Liver (tissue), 9 donors: ENCODE results near the gene SPOUT1. TPM values are rescaled to one million over a fixed set of nuclear protein-coding genes. Genes with fewer than 3 reads are reported as not detected.

Source experiments
- DNase-seq: peaks from one replicate; pipeline ENCODE4 v3.0.0-alpha.2; 2017; ENCODE audit warnings: low spot score
- H3K27ac ChIP-seq, 2 donors: one replicate each; pipeline ENCODE4 v1.7.0; 2013; ENCODE audit warnings: inconsistent platforms in 2 of 2, low read length in 2 of 2, control low read depth in 1 of 2, low read depth in 1 of 2, mild to moderate bottlenecking in 1 of 2
- H3K27me3 ChIP-seq, 4 donors: one replicate each; pipeline versions ENCODE4 v1.6.1 to v1.7.0; 2013; ENCODE audit warnings: low read length in 3 of 4, inconsistent platforms in 1 of 4, mild to moderate bottlenecking in 1 of 4, moderate library complexity in 1 of 4; ENCODE audit not compliant: control insufficient read depth in 4 of 4, insufficient read depth in 4 of 4
- H3K36me3 ChIP-seq, 4 donors: one replicate each; pipeline versions ENCODE4 v1.6.1 to v1.7.0; 2013; ENCODE audit warnings: low read length in 3 of 4, mild to moderate bottlenecking in 3 of 4, low read depth in 1 of 4, moderate library complexity in 1 of 4; ENCODE audit not compliant: control insufficient read depth in 4 of 4, insufficient read depth in 3 of 4
- H3K4me1 ChIP-seq, 4 donors: one replicate each; pipeline versions ENCODE4 v1.6.1 to v1.7.0; 2013; ENCODE audit warnings: low read length in 3 of 4, mild to moderate bottlenecking in 3 of 4, moderate library complexity in 1 of 4; ENCODE audit not compliant: control insufficient read depth in 4 of 4, insufficient read depth in 4 of 4
- H3K4me3 ChIP-seq, 3 donors: one replicate each; pipeline versions ENCODE4 v1.6.1 to v1.7.0; 2013; ENCODE audit warnings: low read length in 3 of 3, control low read depth in 1 of 3, low read depth in 1 of 3, mild to moderate bottlenecking in 1 of 3
- H3K9ac ChIP-seq, 2 donors: one replicate each; pipeline ENCODE4 v1.7.0; 2013; ENCODE audit warnings: low read length in 2 of 2, mild to moderate bottlenecking in 2 of 2, moderate library complexity in 2 of 2, control low read depth in 1 of 2, low read depth in 1 of 2
- H3K9me3 ChIP-seq, 4 donors: one replicate each; pipeline versions ENCODE4 v1.6.1 to v1.7.0; 2013; ENCODE audit warnings: low read length in 3 of 4; ENCODE audit not compliant: control insufficient read depth in 4 of 4
- ATF3 ChIP-seq: IDR thresholded peaks from 2 replicates; pipeline ENCODE4 v1.6.1; 2016; ENCODE audit warnings: antibody characterized with exemption
- CTCF ChIP-seq: fragments of 150-350 bp; IDR thresholded peaks from 2 replicates; pipeline ENCODE4 v1.5.1; 2017; ENCODE audit warnings: improper control_type of control experiment, low read depth, low read length; ENCODE audit not compliant: missing input control
- EGR1 ChIP-seq, 2 donors: IDR thresholded peaks; 2 replicates each; pipeline ENCODE4 v1.6.1; 2016 to 2018; ENCODE audit warnings: antibody characterized with exemption in 2 of 2, low read depth in 2 of 2
- FOXA1 ChIP-seq: IDR thresholded peaks from 2 replicates; pipeline ENCODE4 v1.6.1; 2016; ENCODE audit warnings: antibody characterized with exemption
- FOXA2 ChIP-seq: IDR thresholded peaks from 2 replicates; pipeline ENCODE4 v1.6.1; 2016; ENCODE audit warnings: antibody characterized with exemption
- GABPA ChIP-seq, 2 donors: IDR thresholded peaks in 1 of 2; conservative IDR thresholded peaks in 1 of 2; 2 replicates each; pipeline ENCODE4 v1.6.1; 2016; ENCODE audit warnings: antibody characterized with exemption in 2 of 2, mild to moderate bottlenecking in 1 of 2, moderate library complexity in 1 of 2
- HNF4A ChIP-seq, 2 donors: conservative IDR thresholded peaks; 2 replicates each; pipeline ENCODE4 v1.6.1; 2016; ENCODE audit warnings: antibody characterized with exemption in 2 of 2, mild to moderate bottlenecking in 2 of 2
- HNF4G ChIP-seq: IDR thresholded peaks from 2 replicates; pipeline ENCODE4 v1.6.1; 2016; ENCODE audit warnings: antibody characterized with exemption
- JUND ChIP-seq, 2 donors: IDR thresholded peaks; 2 replicates each; pipeline ENCODE4 v1.6.1; 2016; ENCODE audit warnings: antibody characterized with exemption in 2 of 2
- NR2F2 ChIP-seq: IDR thresholded peaks from 2 replicates; pipeline ENCODE4 v1.6.1; 2016; ENCODE audit warnings: antibody characterized with exemption
- RAD21 ChIP-seq, 2 donors: IDR thresholded peaks; 2 replicates each; pipeline ENCODE4 v1.6.1; 2016; ENCODE audit warnings: antibody characterized with exemption in 2 of 2, mild to moderate bottlenecking in 2 of 2
- REST ChIP-seq: IDR thresholded peaks from 2 replicates; pipeline ENCODE4 v1.6.1; 2016; ENCODE audit warnings: antibody characterized with exemption, mild to moderate bottlenecking
- RXRA ChIP-seq, 2 donors: IDR thresholded peaks; 2 replicates each; pipeline ENCODE4 v1.6.1; 2017 to 2018; ENCODE audit warnings: antibody characterized with exemption in 2 of 2, mild to moderate bottlenecking in 1 of 2
- SP1 ChIP-seq: IDR thresholded peaks from 2 replicates; pipeline ENCODE4 v1.6.1; 2018; ENCODE audit warnings: antibody characterized with exemption, mild to moderate bottlenecking
- TAF1 ChIP-seq: conservative IDR thresholded peaks from 2 replicates; pipeline ENCODE4 v1.6.1; 2016; ENCODE audit warnings: antibody characterized with exemption, mild to moderate bottlenecking
- YY1 ChIP-seq: IDR thresholded peaks from 2 replicates; pipeline ENCODE4 v1.6.1; 2016; ENCODE audit warnings: antibody characterized with exemption, mild to moderate bottlenecking
- ZBTB33 ChIP-seq: IDR thresholded peaks from 2 replicates; pipeline ENCODE4 v1.6.1; 2016; ENCODE audit warnings: antibody characterized with exemption
- WGBS: extraction: QIAGEN DNeasy Blood & Tissue Kit; methylation state at CpG from one replicate; pipeline ENCODE4 v1.1.7; 2013; 5-methylcytosine and 5-hydroxymethylcytosine counted together
- polyA plus RNA-seq, 2 donors: library from polyadenylated mRNA; stranded (reverse) in 1 of 2; unstranded in 1 of 2; fragments of 200-250 nt in 1 of 2; fragments of >200 nt in 1 of 2; fragmentation: Nextera tagmentation in 1 of 2; extraction: Ambion mirVana in 1 of 2; gene quantifications; one replicate each; pipeline versions ENCODE4 v1.2.1 to v1.2.3, GENCODE V29; 2013 to 2015
- total RNA-seq, 2 donors: library from RNA; depleted of rRNA; stranded (reverse); fragments of >200 nt; gene quantifications; one replicate each; pipeline ENCODE4 v1.2.3, GENCODE V29; 2014
- donor health status: healthy.
- donor health status: healthy.
- donor health status: healthy.
- donor health status: healthy.
- donor health status: healthy.

SPOUT1 gene
- total and polyA plus RNA-seq, 4 donors = 9.0 to 30.1 (median 14.5) TPM

DNA sequence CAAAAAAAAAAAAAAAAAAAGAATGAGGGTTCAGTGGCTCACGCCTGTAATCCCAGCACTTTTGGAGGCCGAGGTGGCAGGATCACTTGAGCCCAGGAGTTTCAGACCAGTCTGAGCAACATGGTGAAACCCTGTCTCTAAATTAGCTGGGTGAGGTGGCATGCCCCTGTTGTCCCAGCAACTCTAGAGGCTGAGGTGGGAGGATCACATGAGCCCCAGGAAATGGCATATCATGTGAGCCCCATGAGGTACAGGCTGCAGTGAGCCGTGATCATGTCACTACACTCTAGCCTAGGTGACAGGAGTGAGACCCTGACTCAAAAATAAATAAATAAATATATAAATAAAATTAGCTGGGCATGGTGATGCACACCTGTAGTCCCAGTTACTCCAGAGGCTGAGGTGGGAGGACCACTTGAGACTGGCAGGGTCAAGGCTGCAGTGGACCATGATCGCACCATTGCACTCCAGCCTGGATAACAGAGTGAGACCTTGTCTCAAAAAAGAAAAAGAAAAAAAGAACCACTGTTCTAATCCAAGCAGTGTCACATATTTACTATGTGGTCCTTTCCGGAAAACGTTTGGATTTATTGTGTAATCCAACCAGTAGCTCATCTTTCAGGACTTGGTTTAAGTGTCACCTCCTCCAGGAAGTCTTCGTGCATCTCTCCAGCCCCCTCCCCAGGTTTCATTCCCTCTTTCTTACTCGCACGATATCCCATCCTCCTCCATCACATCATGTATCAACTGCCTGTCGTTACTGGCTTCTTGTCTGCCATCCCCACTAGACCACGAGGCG lies 12.3 kb upstream of the SPOUT1 start:
- WGBS = 90% methylated on average over 12 of the region's 12 CpGs

DNA sequence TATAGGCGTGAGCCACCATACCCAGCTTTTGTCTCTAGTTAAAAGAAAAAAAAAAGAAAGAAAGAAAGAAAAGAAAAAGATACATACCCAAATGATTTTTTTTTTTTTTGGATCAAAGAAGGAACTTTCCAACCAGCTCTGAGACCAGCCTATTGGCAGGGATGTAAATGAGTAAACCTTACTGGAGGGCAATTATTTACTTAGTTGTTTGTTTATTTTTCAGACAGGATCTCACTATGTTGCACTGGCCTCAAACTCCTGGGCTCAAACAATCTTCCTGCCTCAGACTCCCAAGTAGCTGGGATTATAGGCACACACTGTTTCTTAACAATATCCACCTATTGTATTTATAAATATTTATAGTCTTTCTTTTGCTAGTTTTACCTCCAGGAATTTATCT lies 10.9 kb upstream of the SPOUT1 start:
- WGBS = 96% methylated on average over 1 of the region's 1 CpG
- Histone ChIP-seq H3K27ac (no peak overlapping the region), H3K4me3 (no peak overlapping the region), H3K4me1 (peaks cover 0 to 6% (median 1%) of the 10 kb centered on the region in 4 donors), H3K27me3 (no peaks in the 10 kb centered on the region), H3K36me3 (peaks cover 0 to 10% (median 5%) of the 10 kb centered on the region in 4 donors), H3K9me3 (no peaks in the 10 kb centered on the region), H3K9ac (no peak overlapping the region)
- TF ChIP-seq CTCF = no peak
- no peak for TF ChIP-seq ATF3
- TF ChIP-seq RXRA (IDR thresholded peaks at IDR 0.05) = no peak
- TF ChIP-seq REST = no peak
- no peak for TF ChIP-seq FOXA1
- no peak for TF ChIP-seq YY1
- no peak for TF ChIP-seq NR2F2
- no peak for TF ChIP-seq SP1
- no peak for TF ChIP-seq HNF4A (conservative IDR thresholded peaks at IDR 0.05)
- no peak for TF ChIP-seq JUND (IDR thresholded peaks at IDR 0.05)
- TF ChIP-seq RAD21 (IDR thresholded peaks at IDR 0.05) = no peak
- TF ChIP-seq GABPA (IDR thresholded peaks at IDR 0.05 in 1 of 2, conservative IDR thresholded peaks at IDR 0.05 in 1 of 2) = no peak
- no peak for TF ChIP-seq FOXA2
- TF ChIP-seq EGR1 (IDR thresholded peaks at IDR 0.05; ENCODE audit: low read depth in 2 of 2) = no peak
- TF ChIP-seq HNF4G = no peak
- no peak for TF ChIP-seq TAF1
- no peak for TF ChIP-seq ZBTB33
- no peak for DNase-seq

More for the DNA sequence above, 12.3 kb upstream of the SPOUT1 start:
- H3K4me3 ChIP-seq = no peak overlapping the region
- H3K4me1 ChIP-seq = peaks cover 0 to 2% (median 0%) of the 10 kb centered on the region in 4 donors
- no peak for DNase-seq
- no peak overlapping the region for H3K9ac ChIP-seq
- TF ChIP-seq RXRA (IDR thresholded peaks at IDR 0.05) = no peak
- H3K36me3 ChIP-seq = peaks cover 0 to 9% (median 5%) of the 10 kb centered on the region in 4 donors
- H3K27me3 ChIP-seq = no peaks in the 10 kb centered on the region
- no peaks in the 10 kb centered on the region for H3K9me3 ChIP-seq
- H3K27ac ChIP-seq = no peak overlapping the region
